Middle frontal gyrus (tissue), 1 donor: Measurements from ENCODE around the gene APRT.

Source experiments
- DNase-seq: peaks from one replicate; pipeline ENCODE4 v3.0.0-alpha.2; 2015; ENCODE audit warnings: low spot score; ENCODE audit errors: extremely low spot score

Gene APRT

DNA sequence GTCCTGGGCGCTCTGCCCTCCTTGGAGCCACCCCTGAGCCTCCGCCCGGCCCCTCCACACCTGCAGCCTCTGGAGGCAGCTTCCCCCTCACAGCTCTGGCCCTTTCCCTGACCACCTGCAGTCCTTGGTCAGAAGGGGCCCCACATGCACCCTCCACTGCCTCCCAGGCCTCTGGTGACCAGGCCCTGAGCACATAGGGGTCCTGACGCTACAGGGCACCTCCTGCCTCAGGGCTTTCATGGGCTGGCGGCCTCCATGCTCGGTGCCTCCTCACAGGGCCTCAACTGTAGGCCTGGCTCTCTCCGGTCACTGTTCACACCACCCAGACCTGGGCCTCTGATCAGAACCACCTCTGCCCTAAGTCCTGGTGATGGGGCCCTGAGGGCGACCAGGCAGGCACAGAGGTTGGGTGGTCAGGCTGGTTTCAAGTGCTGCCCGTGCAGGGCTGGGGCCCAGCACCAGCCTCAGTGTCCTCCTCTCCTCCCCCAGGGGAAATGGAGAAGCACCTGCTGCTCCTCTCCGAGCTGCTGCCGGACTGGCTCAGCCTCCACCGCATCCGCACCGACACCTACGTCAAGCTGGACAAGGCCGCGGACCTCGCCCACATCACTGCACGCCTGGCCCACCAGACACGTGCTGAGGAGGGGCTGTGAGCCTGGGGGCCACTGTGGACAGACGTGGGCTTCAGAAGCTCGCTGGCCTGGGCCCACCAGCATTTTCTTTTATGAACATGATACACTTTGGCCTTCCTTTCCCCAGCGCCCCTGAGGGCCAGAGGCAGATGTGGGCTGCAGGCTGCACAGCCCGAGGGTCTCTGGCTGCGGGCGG is 3.9 kb downstream of the APRT start:
- DNase-seq, result no peak

DNA sequence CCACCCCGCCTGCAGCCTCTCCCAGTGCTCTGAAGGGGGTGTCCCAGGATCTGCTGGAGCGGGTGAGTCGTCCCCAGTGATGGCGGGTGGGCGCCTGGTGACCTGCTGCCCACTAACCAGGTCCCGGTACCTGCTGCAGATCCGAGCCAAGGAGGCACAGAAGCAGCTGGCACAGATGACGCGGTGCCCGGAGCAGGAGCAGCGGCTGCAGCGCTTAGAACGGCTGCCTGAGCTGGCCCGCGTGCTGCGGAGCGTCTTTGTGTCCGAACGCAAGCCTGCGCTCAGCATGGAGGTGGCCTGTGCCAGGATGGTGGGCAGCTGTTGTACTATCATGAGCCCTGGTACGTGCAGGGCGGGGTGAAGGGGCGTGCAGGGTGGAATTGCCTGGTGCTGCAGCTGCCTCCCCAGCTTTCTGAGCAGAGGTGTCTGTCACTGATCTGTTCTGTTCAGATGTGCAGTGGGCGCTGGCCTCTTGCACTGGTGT is 4.5 kb downstream of the APRT start:
- DNase-seq, result no peak

DNA sequence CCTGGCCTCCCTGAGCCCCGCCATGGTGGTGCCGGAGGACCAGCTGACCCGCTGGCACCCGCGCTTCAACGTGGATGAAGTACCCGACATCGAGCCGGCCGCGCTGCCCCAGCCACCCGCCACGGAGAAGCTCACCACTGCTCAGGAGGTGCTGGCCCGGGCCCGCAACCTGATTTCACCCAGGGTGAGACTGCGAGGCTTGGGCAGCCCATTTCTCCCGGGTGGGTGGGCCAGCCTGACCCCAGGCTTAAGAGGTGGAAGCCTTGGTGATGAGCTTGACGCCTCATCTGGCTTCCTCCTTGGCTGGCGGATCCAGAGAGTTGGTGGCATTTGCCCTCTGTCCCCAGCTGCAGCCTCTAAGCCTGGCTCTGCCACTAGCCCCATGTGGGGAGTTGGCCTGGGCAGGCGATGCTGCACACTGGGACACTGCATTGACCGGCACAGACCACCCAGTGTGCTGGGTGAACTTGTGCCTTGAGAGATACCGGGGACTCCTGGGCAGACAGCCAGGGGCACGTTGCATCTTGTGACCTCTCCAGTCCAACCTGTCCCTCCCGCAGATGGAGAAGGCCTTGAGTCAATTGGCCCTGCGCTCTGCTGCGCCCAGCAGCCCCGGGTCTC is 5.1 kb downstream of the APRT start:
- DNase-seq, result no peak

DNA sequence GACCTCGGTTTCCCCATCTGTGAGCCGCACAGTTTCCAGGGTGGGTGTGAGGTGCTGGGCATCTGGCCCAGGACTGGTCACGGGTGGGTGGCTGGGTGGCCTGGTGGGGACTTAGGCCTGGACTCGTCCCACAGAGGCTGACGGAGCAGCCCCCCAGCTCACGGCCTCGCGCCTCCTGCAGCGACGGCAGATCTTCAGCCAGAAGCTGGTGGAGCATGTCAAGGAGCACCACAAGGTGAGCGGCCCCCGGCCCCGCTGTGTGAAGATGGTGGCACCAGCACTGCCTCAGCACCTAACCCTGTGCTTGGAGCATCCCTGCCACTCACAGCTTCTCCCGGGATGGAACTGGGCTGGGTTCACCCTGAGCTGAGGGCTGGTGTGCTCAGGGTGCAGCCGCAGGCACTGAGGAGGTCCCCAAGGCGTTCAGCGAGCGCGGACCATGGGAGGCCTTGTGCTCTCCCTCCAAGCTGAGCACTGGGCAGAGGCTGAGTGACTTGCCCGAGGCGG is 5.8 kb downstream of the APRT start:
- no peak for DNase-seq

DNA sequence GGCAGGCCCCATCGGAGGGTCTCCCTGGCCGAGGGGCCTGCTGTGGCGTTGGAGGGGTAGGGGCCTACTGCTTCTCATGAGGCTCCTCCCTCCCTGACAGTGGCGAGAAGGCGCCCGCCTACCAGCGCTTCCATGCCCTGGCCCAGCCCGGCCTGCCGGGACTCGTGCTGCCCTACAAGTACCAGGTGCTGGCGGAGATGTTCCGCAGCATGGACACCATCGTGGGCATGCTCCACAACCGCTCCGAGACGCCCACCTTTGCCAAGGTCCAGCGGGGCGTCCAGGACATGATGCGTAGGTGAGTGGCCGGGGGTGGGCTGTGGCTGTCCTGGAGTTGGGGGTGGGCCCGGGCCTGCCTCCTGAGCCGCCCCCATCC is 6.4 kb downstream of the APRT start:
- no peak for DNase-seq

DNA sequence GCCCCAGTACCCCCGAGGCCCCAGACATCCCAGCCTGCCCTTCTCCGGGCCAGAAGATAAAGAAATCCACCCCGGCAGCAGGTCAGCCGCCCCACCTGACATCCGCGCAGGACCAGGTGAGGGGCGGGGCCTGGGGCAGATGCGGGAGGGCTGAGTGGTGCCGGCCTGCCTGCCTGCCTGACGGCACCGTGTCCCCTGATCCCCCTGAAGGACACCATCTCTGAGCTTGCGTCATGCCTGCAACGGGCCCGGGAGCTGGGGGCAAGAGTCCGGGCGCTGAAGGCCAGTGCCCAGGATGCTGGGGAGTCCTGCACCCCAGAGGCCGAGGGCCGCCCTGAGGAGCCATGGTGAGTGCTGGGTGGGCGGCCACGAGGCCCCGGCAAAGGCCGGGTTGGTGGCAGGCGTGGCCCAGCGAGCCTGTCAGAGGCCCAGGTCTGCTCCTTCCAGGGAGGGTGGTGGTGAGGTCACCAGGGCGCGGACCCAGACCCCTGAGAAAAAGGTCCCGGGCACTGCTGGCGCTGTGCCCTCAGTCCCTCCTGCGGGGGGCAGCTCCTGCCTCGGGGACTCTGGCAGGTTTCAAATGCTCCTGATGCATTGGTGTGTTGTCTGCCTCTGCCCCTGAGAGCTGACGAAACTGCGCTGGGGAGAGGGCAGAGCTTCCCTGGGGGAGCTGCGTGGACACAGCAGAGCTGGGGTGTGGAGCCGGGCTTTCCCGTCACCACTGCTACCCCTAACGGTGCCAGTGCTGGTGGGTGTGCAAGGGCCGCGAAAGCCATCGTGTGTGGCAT is 7.0 kb downstream of the APRT start:
- DNase-seq, result no peak

DNA sequence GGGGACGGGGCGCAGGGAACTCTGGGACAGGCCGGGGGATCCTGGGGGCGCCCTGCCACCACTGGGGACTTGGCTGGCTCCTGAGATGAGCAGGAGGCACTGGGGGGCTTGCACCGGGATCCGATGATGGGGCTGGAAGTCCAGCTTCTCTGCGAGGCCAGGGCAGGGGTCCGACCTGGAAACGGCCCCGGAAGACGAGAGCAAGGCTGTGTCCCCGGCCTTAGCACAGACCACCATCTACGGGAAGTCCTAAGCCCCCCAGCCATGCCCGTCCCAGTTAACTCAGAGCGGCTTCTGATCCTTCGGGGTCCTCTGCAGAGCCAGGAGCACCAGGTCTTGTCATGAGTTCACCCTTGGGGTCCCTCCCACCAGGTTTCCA is 7.6 kb downstream of the APRT start:
- no peak for DNase-seq

DNA sequence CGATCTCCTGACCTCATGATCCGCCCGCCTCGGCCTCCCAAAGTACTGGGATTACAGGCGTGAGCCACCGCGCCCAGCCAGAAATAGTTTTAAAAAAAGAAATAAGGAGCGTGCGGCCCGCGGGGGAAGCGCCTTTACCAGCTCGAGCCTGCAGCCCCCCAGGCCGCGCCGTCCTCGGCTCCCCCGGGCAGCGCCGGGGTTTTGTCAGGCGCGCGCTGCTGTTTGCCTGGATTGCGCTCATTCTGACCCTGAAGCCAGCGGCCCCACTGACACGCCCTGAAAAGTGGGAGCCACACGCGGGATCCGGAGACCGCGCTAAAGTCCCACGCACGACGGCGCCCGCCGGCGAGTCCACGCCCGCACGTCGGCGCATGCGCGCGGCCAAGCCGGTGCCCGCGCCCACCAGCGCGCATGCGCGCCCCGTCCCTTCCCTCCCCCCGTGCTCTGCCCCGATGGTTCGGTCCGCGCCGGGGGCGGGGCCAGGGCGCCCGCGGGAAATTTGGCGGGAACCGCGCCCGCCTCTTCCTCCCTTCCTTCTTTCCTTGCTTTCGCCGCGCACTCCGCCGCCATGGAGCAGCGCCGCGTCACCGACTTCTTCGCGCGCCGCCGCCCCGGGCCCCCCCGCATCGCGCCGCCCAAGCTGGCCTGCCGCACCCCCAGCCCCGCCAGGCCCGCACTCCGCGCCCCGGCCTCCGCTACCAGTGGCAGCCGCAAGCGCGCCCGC is 8.3 kb downstream of the APRT start, which contains the start of gene CDT1:
CDT1 (plus strand) TSS at position 526 of the 724 bp plus-strand sequence; CDS start at position 569, 43 bp downstream.
- peak; percentile 74 for DNase-seq

DNA sequence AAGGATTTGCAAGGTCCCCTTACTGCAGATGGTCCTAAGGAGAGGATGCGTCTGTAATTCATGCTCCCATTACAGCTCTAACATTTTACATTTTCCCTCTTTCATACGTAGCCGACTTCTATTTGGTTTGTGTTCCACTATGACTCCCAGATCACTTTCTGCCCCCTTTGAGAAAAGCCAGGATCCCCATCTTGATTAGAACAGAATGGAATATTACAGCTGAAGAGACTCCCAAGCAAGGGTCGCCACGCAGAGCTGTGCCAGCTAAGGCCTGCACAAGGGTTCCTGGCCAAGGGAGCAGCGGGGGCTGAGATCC is 11.5 kb downstream of the APRT start:
- DNase-seq, result no peak

DNA sequence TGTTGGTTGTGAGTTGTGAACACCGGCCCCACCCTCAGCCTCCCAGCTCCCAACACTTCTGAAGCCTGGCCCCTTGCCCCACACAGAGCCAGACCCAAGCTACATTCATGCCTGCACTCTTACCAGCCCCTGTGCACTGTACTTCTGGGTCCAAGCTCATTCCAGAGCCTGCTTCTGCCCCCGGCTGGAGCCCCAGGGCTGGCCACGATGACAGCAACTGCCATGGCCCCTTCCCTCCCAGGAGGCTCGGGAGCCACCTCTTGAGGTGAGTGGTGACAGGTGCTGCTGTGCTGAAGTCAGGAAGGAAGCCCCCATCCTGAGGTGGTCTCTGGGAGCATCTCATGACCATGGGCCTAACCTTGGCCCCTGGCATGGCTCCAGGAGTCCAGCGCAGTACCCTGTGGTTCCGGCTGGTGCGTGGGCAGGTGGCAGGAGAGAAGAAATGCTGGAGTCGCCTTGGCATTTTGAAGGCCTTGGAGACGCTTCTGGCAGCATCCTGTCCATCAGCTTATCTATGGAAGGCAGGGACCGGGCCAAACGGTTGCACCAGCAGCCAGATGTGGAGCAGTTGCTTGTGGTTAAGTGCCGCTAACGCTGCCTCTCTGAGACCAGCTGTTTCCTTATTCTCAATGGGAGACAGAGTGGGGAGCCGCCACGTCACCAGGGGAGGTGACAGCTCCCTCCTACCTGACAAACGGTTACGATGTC is 12.0 kb downstream of the APRT start:
- no peak for DNase-seq

DNA sequence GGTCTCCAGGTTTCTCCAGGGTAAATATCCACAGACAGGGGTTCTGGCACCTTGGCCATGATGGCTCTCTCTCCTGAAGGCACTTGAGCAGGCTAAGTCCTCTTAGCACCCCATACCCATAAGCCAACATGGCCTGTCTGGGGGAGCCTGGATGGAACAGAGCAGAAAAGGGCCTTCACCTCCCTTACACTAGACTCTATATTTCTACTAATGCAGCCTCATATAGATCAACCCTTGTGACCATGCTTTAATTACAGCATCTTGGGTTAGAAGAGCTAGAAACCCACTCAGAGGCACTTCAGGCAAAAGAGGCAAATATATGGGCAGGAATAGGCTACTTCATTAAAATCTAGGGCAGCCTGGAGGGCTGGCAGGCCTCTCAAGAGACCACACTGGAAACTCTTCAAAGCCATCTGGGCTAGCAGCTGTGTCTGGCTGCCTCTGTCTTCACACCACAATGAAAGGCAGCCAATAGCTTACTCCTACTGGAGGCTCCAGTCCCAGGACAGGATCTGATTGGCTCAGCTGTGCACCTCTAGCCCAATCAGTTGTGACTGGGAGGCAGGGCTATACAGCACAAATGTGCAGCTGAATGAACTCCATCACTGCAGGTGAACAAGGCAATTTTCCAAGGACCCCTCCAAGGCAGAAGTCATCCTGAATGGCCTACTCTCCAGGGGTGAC is 12.8 kb downstream of the APRT start:
- no peak for DNase-seq

DNA sequence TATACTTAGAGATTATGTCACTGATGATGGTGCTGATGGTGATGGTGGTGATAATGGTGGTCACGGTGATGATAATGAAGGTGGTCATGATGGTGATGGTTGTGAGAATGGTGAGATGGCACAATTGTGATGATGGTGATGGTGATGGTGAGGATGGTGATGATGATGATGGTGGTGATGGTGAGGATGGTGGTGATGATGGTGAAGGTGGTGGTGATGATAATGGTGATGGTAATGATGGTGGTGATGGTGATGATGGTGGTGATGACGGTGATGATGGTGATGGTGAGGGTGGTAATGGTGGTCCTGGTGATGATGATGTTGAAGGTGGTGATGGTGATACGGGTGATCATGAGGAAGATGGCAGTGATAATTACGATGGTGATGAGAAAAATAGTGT is 13.7 kb downstream of the APRT start:
- no peak for DNase-seq

DNA sequence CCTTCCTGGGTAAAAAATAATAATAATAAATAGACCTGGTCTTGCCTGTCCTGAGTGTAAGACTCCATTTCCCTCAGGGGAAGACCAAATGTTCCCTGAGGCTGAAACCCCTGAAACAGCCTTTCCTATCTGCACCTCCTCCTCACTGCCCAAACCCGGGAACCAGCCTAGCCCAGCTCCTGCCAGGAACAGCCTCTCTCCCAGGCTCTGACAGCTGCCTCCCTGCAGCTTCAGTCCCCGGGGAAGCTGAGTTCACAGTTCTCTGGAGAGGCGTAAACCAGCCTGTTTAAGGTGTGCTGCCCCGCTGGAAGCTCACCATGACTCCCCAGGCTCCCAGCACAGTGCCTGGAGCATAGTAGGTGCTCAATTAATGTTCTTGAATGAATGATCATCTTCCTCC is 15.4 kb downstream of the APRT start:
- no peak for DNase-seq

DNA sequence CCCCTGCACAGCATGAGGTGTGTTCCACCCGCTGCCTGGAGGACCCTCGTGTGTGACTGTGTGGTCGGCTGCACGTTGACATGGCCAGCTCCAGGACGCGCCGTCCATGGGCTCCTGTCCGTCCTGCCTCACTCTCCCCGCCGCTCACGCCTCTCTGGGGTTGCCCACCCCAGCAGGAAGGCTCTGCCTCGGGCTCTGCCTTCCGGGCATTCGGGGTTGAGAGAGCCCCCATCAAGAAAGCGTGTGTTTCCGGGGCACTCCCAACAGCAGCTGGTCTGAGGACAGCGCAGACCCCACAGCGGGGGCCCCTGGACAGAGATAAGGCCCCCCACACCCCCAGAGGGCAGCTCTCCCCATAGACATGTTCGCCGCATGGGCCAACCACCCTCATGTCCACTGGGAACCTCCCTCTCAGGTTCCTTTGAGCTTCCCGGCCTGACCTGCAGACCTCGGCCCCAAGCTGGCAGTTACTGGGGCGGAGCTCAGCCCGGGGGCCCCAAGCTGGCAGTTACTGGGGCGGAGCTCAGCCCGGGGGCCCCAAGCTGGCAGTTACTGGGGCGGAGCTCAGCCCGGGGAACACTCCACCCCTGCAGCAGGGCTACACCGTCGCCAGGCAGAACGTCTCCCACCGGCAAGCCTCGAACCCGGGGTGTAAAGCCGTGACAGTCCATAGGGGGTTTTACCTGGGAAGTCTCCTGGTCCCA is 18.3 kb downstream of the APRT start:
- no peak for DNase-seq

DNA sequence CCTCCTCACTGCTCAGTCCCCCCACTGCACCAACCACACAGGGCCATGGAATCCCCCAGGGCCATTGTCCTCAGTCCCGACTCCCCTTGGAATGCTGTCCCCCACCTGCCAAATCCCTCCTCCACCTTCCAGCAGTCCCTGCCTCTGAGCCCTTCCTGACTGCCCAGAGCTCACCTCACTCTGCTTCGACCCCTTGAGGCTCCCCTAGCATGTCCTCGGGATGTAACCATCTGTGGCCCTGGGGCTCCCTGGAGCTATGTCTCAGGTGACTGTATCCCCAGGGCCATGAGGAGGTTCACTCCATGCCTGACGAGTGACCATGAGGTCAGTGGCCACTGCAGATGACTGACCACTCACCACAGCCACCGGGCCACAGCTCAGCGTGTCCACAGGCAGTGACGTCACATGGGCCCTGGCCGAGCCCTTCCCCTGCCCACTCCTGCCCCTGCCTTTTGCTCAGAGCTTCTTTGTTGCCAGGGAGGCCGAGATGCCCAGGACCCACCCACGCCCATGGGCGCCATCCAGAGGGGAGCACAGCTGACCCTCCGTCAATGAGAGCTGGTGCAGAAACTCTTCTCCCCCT is 19.0 kb downstream of the APRT start:
- DNase-seq, result no peak

DNA sequence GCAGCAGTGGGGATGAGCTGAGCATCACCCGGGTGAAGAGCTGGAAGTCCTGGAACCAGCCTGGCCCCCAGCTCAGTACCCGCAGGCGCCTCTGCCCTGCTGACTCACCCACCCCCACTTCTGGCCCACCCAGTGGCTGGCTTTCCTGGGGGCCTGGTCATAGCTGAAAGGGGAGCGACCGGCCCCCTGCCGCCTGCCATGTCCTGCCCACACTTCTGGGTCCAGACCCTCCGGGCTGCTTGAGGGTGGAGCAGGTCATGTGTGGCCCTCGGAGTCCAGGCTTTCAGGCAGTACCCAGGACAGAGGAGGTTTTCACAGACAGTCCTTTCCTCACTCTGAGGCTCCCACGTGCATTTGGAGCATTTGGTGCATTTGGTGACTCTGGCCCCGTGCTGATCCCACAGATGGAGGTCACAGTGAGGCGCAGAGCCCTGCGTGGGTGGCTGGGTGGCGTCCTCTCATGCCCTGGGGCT is 19.6 kb downstream of the APRT start:
- DNase-seq, result no peak

DNA sequence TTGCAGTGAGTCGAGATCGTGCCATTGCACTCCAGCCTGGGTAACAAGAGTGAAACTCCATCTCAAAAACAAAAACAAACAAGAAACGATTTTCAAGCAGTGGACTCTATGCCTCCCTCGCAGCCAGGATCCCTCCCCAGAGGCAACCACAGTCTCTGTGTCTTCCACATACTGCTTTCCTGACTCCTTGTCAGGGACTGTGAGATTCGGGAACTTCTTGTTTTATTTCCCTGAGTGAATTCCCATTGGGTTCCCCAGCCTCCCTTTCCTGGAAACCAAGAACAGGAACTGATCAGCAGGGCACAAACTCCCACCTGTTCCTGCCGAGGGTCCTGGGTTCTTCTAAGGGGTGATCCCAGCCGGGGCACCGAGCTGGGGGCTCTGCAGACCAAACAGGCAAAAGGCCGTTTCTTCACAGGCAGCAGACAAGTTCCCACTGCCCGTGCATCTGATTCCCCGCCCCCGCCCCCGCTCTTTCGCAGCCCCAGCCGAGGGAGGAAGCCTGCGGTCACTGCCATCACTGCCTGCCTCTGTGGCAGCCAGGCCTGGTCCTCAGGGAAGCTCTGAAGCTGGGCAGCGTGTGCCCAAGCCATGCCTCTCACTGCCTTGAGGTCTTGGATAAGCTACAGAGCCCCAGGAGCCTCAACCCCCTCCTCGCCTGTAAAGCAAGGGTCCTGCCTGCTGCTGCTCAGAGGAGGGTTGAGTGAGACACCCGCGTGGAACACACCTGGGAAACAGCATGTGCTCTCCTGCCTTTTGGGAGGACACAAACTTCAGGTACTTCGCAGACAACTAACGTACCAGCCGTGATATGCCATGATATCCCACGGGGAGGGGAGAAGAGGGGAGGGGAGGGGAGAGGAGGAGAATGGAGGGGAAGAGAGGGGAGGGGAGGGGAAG is 21.2 kb downstream of the APRT start:
- no peak for DNase-seq

DNA sequence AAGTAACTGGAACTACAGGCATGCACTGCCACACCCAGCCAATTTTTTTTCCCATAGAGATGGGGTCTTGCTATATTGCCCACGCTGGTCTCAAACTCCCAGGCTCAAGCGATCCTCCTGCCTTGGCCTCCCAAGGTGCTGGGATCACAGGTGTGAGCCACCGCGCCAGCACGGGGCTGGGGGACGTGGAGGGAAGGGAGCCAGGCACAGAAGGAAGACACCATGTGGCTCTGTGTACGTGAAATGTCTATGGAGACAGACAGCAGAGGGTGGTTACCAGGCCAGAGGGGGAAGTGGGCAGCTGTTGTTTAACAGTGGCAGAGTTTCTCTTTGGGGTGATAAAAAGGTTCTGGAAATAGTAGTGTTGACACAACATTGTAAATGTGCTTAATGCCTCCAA is 22.1 kb downstream of the APRT start:
- no peak for DNase-seq
